Stimulated activated CD8-positive, alpha-beta memory T cell treated with anti-CD3 and anti-CD28 coated beads, Interleukin-12 subunit alpha, Interleukin-12 subunit beta, amount 100 ng/mL, for 24 hours (primary cell): Measurements from ENCODE around the gene GNPAT.
"Not testable (repeated sequence)": the region's sequence is repeated elsewhere in the genome, so short reads cannot be mapped to it uniquely, and the experiment has no call there.

ENCODE experiments used
- DNase-seq: peaks from one replicate; pipeline ENCODE4 v3.0.0-alpha.2; 2020; ENCODE audit errors: extremely low read depth

The GNPAT gene

GRCh38 chr1:231240883-231241735 is at the start of gene GNPAT:
Gene GNPAT (plus strand): TSS chr1:231241212. CDS start chr1:231241379, 167 bp downstream.
- peak; percentile 78 for DNase-seq

- no peak for DNase-seq
Observed at GRCh38 chr1:231192620-231193163, 48.3 kb upstream of the GNPAT start.

DNA sequence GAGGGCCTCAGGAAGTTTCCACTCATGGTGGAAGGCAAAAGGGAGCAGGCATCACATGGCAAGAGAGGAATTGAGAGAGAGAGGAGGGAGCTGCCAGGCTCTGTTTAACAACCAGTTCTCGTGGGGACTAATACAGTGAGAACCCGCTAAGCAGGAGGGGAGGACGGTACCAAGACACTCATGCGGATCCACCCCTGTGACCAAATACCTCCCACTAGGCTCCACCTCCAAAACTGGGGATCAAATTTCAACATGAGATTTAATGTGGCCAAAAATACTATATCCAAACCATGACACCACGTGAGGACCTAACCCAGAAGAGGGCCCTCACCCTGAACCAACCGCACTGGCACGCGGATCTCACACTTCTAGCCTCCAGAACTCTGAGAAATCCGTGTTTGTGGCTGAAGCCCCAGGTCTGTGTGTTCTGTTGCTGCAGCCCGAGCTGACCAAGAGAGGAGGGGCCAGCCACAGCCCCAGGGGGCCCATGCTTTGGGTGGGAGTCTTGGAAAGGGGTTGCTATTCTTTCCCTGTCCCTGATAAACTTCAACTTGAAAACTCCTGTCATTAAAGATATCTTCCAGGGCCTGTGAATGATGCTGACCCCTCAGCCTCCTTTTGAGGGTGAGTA is 47.2 kb upstream of the GNPAT start:
- no peak for DNase-seq

DNA sequence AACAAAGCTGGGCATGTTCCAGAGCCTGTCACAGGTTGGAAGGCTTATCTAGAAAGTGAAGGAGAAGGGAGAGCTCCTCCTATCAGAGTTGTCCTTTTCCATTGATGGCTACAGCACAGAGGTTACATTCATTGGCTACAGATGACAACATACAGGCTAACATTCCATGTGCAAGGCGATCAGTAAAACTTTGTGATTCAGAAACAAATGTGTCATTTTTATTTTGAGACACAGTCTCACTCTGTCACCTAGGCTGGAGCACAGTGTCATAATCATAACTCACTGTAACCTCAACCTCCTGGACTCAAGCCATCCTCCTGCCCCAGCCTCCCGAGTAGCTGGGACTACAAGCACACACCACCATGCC is 46.6 kb upstream of the GNPAT start:
- no peak for DNase-seq

DNA sequence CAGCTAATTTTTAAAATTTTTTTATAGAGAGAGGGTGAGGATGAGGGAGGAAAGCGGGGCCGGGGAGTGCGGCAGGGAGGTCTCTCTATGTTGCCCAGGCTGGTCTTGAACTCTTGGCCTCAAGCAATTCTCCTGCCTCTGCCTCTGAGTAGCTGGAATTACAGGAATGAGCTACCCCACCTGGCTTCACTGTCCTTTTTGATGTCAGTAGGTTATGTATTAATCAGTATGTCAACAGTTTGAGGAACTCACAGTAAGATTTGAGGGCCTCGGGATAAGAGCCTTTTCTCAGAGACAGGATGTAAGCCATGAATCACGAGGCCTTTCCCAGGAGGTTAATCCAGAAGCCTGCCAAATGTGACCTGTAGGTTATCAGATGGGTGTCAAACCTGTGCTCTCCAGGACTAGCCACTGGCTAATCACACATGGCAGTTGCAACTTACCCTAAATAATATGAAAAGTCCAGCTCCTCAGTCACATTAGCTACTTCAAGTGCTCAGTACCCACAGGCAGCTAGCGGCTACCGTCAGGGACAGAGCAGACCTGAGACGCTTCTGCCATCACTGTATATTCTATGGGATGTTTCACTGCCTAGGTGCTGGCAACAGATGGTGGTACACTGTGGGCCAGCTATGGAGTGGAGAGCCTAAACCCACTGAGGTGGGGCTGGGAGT is 46.0 kb upstream of the GNPAT start:
- DNase-seq, result no peak

DNA sequence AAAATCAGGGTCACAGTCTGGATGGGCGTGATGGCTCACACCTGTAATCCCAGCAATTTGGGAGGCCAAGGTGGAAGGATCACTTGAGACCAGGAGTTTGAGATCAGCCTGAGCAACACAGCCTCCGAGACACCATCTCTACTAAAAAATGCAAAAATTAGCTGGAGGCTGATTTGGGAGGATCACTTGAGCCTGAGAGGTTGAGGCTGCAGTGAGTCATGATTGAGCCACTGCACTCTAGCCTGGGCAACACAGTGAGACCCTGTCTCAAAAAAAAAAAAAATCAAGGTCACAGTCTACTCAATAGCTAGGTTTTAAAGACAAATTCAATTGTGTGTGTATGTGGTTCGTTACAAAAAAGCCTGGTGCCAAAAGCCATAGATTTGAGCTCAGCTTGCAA is 44.7 kb upstream of the GNPAT start:
- no peak for DNase-seq

DNA sequence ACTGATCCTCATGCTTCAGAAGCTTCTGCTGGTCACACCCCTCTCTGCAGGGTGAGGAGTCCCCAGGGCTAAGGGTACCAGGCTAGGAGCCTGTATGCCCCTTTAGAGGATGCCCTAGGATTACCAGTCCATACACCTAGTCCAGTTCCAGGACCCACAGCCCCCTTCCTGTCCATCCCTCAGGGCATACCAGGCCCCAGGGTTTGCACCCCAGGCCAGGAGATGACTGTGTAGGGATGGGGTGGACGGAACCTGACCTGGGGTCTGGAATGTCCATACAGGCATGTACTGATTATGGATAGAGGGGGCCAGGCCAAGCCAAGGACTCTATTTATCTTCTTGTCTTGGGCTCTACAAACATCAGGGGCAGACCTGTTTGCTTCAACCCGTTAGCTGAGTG is 44.3 kb upstream of the GNPAT start:
- no peak for DNase-seq

GRCh38 chr1:231199868-231200267 is 41.1 kb upstream of the GNPAT start:
- DNase-seq, result no peak

- DNase-seq, result no peak
Observed at GRCh38 chr1:231200388-231201031, 40.5 kb upstream of the GNPAT start.

DNA sequence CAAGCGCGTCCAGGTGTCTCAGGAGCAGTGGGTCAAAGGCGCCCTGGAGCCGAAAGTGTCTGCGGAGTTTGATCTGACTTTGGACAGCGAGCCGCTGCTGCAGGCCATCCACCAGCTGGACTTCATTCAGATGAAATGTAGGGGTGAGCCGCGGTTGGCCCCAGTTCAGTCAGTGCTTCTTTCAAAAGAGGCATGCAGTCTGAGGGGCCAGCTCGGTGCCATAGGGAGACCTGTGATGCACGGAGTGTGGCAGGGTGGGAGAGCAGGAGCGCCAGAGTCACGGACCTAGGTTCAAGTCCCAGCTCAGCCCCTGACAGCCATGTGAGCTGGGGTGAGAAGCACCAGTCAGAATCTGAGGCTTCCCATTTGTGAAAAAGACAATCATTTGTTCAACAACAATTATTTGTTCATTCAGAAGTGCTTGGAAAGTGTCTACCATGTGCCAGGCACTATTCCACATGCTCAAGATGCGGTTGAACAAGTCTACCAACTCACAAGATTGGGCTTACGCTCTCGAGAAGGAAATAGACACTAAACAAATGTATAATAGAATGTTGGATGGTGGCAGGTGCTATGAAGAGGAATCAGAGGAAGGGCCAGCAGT is 39.5 kb upstream of the GNPAT start:
- DNase-seq, result no peak

DNA sequence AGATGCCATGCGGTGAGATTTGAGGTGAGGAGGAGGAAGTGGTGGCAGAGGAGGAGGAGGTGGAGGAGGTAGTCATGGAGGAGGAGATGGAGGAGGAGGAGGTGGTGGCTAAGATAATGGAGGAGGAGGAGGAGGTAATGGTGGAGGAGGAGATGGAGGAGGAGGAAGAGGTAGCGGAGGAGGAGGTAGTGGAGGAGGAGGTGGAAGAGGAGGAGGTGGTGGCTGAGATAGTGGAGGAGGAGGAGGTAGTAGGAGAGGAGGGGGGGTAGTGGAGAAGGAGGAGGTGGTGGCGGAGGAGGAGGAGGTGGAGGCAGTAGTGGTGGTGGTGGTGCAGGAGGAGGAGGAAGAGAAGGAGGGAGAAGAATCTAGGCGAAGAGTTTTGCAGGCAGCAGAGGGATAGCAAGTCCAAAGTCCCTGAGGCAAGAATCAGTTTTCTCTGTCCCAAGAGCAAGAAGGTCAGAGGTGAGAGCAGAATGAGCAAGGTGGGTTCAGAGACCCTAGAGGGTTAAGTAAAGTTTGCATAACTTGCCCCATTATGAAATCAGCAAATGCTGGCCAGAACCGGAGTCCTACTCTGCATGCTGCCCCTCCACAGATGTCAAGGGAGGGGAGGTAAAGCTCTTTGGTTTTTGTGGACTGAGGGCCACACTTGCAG is 38.9 kb upstream of the GNPAT start:
- DNase-seq, result no peak

- no peak for DNase-seq
Observed at GRCh38 chr1:231203259-231204057, 37.6 kb upstream of the GNPAT start.

- DNase-seq, result no peak
Observed at GRCh38 chr1:231206856-231207255, 34.2 kb upstream of the GNPAT start.

- DNase-seq, result no peak
Observed at GRCh38 chr1:231207437-231207836, 33.6 kb upstream of the GNPAT start.

GRCh38 chr1:231208980-231209379 is 32.0 kb upstream of the GNPAT start:
- DNase-seq, result no peak

DNA sequence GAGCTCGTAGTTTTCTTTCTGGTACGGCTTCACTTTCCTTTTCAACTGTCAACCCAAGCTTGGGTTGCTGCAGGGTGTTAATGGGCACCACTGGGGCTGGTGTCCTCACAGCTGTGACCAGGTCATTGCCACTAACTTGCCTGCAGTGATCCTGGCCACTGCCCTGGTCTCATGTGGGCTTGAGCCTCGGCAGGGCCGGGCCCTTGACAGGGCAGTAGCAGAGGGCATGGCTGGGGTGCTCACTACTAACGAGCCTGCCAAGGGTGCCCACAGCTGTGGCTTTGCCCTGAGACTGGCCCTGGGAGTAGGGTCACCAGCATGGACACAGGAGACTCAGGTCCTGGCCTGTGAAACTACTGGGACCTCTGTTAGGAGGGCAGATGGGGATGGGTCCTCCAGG is 31.5 kb upstream of the GNPAT start:
- no peak for DNase-seq

GRCh38 chr1:231210126-231210525 is 30.9 kb upstream of the GNPAT start:
- DNase-seq, result no peak

DNA sequence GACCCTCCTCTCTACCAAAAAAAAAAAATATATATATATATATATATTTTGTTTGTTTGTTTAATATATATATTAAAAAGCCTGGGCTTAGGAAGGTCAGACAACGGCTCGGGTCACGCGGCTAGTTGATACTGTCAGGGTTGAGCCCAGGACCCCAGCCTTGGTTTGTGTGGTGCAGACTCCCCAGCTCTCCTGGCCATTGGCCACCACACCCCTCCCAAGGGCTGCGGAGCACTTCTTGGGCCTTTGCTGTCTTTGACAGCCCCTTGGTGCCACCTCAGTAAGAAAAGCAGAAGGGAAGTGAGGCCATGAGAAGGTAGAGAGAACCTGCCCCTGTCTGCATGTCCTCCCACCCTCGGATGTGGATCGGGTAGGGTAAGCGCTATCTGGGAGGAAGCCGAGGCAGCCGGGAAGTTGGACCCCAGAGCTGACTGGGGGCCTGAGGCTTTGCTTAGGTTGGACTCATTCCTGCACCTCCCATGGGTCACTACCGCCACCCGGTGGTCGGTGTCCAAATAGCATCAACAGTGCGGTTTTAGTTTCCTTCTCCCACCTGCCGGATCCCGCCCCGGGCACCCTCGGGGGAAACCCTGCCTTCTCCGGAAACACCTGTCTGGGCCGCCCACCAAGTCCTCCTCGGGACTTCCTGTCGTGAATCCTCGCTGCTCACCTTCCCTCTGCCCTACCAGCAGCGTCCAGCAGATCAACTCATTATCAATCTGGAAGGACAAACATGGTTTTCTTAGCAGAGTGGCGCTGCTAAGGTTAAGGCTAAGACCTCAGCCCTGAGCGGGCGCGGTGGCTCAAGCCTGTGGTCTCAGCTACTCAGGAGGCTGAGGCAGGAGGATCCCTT is 29.8 kb upstream of the GNPAT start:
- peak; percentile 63 for DNase-seq

- DNase-seq, result not testable (repeated sequence)
Observed at GRCh38 chr1:231212301-231212700, 28.7 kb upstream of the GNPAT start.
